Osteoblast (primary cell): Measurements from ENCODE around the gene DUSP8. TPM values are rescaled to one million over a fixed set of nuclear protein-coding genes. Genes with fewer than 3 reads are reported as not detected.

ENCODE experiments used
- DNase-seq: peaks from one replicate; pipeline ENCODE4 v3.0.0; 2011; ENCODE audit warnings: low spot score, mixed read lengths; ENCODE audit not compliant: insufficient read length; ENCODE audit errors: missing footprints
- H2AFZ ChIP-seq: 2 replicates; pipeline ENCODE4 v1.6.0; 2011; ENCODE audit warnings: mild to moderate bottlenecking, low read length
- H3K27ac ChIP-seq: 2 replicates; pipeline ENCODE4 v1.5.1; 2011; ENCODE audit warnings: mild to moderate bottlenecking, low read depth, low read length, moderate library complexity
- H3K27me3 ChIP-seq: 2 replicates; pipeline ENCODE4 v1.6.0; 2012; ENCODE audit warnings: mild to moderate bottlenecking, control low read depth, inconsistent platforms, low read length, moderate library complexity; ENCODE audit not compliant: insufficient read depth
- H3K36me3 ChIP-seq: 2 replicates; pipeline ENCODE4 v1.5.1; 2011; ENCODE audit warnings: mild to moderate bottlenecking, low read length, control low read depth, moderate library complexity; ENCODE audit not compliant: insufficient read depth
- H3K4me1 ChIP-seq: 2 replicates; pipeline ENCODE4 v1.5.1; 2011; ENCODE audit warnings: mild to moderate bottlenecking, low read length, control low read depth, moderate library complexity; ENCODE audit not compliant: insufficient read depth
- H3K4me2 ChIP-seq: 2 replicates; pipeline ENCODE4 v1.6.0; 2011; ENCODE audit warnings: mild to moderate bottlenecking, low read length; ENCODE audit not compliant: insufficient read depth
- H3K4me3 ChIP-seq: fragments of 200-600 bp; sonication (generic); 3 replicates; pipeline ENCODE4 v1.5.1; 2012; ENCODE audit warnings: mild to moderate bottlenecking, low read length, inconsistent platforms; ENCODE audit not compliant: insufficient read depth
- H3K79me2 ChIP-seq: 2 replicates; pipeline ENCODE4 v1.6.0; 2012; ENCODE audit warnings: mild to moderate bottlenecking, low read length, control low read depth, inconsistent platforms; ENCODE audit not compliant: insufficient read depth
- H3K9me3 ChIP-seq: 2 replicates; pipeline ENCODE4 v1.5.1; 2011; ENCODE audit warnings: low read depth, low read length, control low read depth
- H4K20me1 ChIP-seq: 2 replicates; pipeline ENCODE4 v1.6.0; 2012; ENCODE audit warnings: mild to moderate bottlenecking, low read length, control low read depth; ENCODE audit not compliant: insufficient read depth
- CTCF ChIP-seq: IDR thresholded peaks from 2 replicates; pipeline ENCODE4 v1.5.1; 2011; ENCODE audit warnings: mild to moderate bottlenecking, low read depth, low read length, moderate library complexity; ENCODE audit errors: extremely low read depth
- total RNA-seq: library from RNA; depleted of rRNA; stranded (reverse); fragments of >200 nt; gene quantifications from 2 replicates; pipeline ENCODE4 v1.2.3, GENCODE V29; 2012

Gene DUSP8
- total RNA-seq, 1 donor = under 0.01 TPM

GRCh38 chr11:1558775-1559110 is 13.3 kb downstream of the DUSP8 start:
- DNase-seq = no peak
- TF ChIP-seq CTCF = no peak
- Histone ChIP-seq H2AFZ (no peak overlapping the region), H3K36me3 (no peaks in the 10 kb centered on the region), H3K27me3 (no peaks in the 10 kb centered on the region), H4K20me1 (peaks cover 6% of the 10 kb centered on the region), H3K4me3 (no peak overlapping the region), H3K9me3 (no peaks in the 10 kb centered on the region), H3K79me2 (no peaks in the 10 kb centered on the region), H3K4me2 (peak overlapping the region; percentile 43), H3K27ac (peak overlapping the region; percentile 68), H3K4me1 (peaks cover 15% of the 10 kb centered on the region)

DNA sequence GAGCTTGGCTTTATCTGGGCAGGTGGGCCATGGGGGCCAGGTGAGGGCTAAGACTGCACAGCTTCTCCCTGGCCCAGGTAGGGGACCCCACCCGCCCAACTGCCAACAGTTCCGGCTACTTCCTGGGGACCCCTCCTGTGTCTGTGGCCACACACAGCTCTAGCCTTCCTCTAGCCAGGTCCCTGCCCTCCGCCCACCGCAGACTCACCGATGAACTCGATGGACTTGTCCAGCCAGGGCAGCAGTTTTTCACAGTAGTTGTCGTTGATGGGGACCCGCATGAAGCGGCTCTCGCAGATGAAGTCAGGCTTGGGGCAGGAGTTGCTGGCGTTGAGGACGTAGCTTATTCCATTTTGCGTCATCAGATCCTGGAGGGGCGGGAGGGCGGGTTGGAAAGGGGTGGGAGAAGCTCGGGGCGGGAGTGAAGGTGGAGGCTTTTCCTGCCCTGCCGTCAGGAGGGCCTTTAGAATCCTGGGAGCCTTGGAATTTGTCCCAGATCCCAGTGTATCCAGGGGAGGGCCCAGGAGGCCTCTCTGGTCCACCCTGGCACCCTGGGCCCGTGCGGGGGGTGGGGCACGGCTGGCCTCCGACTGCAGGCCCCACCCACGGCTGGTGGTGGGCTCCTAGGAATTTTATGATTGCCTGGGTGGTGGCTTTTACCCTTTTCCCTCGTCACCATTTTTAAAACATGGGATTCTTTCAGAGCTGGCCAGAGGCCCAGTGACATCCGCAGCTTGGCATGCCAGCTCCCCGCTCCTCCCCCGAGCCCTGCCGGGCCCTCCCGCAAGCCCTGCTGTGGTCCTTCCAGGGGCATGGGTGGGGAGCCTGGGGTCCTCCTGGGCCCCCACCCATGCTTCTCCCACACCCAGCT is 13.9 kb downstream of the DUSP8 start:
- peak; percentile 100 for DNase-seq
- Histone ChIP-seq H3K4me2 (peak overlapping the region; percentile 43), H3K27me3 (no peaks in the 10 kb centered on the region), H3K36me3 (no peaks in the 10 kb centered on the region), H3K4me3 (no peak overlapping the region), H3K9me3 (no peaks in the 10 kb centered on the region), H3K4me1 (peaks cover 15% of the 10 kb centered on the region), H3K79me2 (no peaks in the 10 kb centered on the region), H2AFZ (no peak overlapping the region), H4K20me1 (peaks cover 3% of the 10 kb centered on the region), H3K27ac (peak overlapping the region; percentile 68)
- no peak for TF ChIP-seq CTCF

GRCh38 chr11:1557051-1557884 is 14.8 kb downstream of the DUSP8 start:
- no peak overlapping the region for H2AFZ ChIP-seq
- peaks cover 15% of the 10 kb centered on the region for H3K4me1 ChIP-seq
- H3K36me3 ChIP-seq = no peaks in the 10 kb centered on the region
- TF ChIP-seq CTCF = no peak
- H3K79me2 ChIP-seq = no peaks in the 10 kb centered on the region
- H3K27me3 ChIP-seq = no peaks in the 10 kb centered on the region
- DNase-seq = peak; percentile 69
- H3K4me2 ChIP-seq = no peak overlapping the region
- peaks cover 3% of the 10 kb centered on the region for H4K20me1 ChIP-seq
- H3K27ac ChIP-seq = no peak overlapping the region
- H3K4me3 ChIP-seq = no peak overlapping the region
- no peaks in the 10 kb centered on the region for H3K9me3 ChIP-seq
